ENCODE measurements around the gene LMNTD2. TPM values are rescaled to one million over a fixed set of nuclear protein-coding genes. Genes with fewer than 3 reads are reported as not detected.

LMNTD2 gene
- total RNA-seq, 1 donor from 2014 or later: 0.47 TPM

DNA sequence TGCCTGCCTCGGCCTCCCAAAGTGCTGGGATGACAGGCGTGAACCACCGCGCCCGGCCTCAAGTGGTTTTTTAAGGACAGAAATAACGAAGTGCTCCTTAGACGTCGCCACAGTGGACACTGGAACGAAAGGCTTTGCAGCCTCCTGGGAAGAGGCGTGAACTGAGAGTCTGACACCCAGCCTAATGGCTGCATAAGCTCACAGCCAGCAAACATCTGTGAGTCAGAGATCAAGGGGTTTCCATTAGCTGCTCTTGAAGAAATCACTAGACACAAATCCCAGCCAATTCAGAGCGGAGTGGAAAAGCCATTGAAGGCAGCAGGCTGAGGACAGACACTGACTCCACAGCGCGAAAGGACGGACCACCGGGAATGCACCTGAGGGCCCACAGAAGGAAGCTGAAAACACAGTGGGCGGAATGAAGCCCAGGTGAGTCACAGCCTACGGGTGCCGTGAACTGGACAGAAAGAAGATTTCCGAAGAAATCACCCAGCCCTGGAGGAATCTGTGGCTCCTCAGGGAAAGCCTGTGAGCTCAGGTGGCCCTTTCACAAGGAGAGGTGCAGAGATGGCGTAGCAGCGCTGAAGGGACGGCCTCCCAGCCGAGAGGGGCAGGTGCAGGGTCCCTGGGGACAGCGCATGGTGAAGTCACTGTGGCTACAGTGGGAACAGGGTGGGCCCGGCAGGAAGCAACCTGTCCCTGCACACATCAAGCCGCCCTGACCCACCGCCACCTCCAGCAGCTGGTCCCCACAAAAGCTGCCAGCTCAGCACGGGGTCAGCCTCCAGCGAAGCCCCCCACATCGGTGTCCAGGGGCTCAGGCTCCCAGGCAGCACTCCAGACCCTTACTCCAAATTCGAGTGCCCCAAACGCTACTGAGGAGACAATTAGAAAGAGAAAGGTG lies 11.6 kb downstream of the LMNTD2 start:
- H3K36me3 Mint-ChIP-seq (ENCODE audit: low read depth): no peaks in the 10 kb centered on the region
- no peaks in the 10 kb centered on the region for H3K27me3 Mint-ChIP-seq
- no peaks in the 10 kb centered on the region for H3K9me3 Mint-ChIP-seq

DNA sequence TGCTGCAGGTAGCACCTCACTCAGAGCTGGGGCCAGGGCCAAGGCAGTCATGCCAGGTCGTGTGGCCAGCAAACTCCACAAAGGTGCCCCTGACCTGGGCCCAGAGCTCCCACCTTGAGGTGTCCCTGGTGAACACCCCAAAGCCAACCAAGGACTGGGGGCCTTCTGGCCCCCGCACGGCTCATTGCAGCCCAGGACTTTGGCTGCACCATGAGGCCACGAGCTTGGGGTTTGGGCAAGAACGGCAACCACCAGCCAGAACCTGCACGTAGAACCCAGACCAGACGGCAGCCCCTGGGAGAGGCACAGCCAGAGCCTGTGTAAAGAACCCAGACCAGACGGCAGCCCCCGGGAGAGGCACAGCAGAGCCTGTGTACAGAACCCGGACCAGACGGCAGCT lies 15.4 kb downstream of the LMNTD2 start:
- Mint-ChIP-seq H3K27me3 (no peaks in the 10 kb centered on the region), H3K27ac (no peak overlapping the region), H3K36me3 (ENCODE audit: low read depth) (no peaks in the 10 kb centered on the region), H3K4me1 (peaks cover 2% of the 10 kb centered on the region), H3K9me3 (no peaks in the 10 kb centered on the region), H3K4me3 (no peak overlapping the region)
- intact Hi-C loops (cut with micrococcal nuclease): no loop called here
- DNase-seq: no peak

More for the DNA sequence above, 11.6 kb downstream of the LMNTD2 start:
- Mint-ChIP-seq H3K4me1 (no peaks in the 10 kb centered on the region), H3K4me3 (no peak overlapping the region), H3K27ac (no peak overlapping the region)
- intact Hi-C loops (cut with micrococcal nuclease): no loop called here
- DNase-seq: no peak

DNA sequence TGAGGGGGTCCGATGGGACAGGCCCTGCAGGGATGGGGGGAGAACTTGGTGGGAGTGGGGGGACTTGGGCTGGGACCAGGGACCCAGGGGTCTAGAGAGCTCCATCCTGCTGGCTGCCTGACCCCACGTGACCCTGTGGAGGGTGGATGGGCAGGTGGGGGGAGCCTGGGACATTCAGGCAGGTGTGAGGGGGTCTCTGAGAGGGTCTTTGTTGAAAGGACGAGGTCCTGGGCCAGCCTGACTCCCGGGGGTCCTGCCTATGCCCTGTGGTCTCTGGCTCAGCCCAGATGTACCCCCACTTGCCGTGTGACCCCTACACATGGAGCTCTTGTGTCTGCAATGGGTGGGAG lies 15.7 kb downstream of the LMNTD2 start:
- Mint-ChIP-seq H3K27me3 (no peaks in the 10 kb centered on the region), H3K27ac (no peak overlapping the region), H3K4me1 (peaks cover 2% of the 10 kb centered on the region), H3K36me3 (ENCODE audit: low read depth) (no peaks in the 10 kb centered on the region), H3K9me3 (no peaks in the 10 kb centered on the region), H3K4me3 (no peak overlapping the region)
- no peak for DNase-seq
- intact Hi-C loops (cut with micrococcal nuclease): no loop called here

DNA sequence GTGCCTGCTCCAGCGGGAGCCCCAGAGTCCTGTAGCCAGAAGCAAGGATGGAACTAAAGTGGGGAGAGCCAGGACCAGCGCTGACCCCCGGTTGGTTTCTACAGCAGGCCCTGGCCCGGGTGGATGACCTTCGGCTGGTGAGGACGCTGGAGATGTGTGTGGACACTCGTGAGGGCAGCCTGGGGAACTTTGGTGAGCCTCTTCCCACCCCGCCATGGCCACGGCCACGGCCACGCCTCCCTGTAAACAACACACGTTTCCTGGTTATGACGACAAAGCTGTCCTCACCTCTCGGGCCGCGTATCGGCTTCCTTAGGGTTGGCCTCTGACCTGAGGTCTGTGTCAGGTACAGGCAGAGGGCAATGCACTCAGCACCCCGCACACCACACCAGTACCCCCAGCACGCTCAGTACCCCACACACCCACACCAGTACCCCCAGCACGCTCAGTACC lies 19.1 kb downstream of the LMNTD2 start:
- Mint-ChIP-seq H3K4me3 (no peak overlapping the region), H3K27me3 (no peaks in the 10 kb centered on the region), H3K9me3 (no peaks in the 10 kb centered on the region)

DNA sequence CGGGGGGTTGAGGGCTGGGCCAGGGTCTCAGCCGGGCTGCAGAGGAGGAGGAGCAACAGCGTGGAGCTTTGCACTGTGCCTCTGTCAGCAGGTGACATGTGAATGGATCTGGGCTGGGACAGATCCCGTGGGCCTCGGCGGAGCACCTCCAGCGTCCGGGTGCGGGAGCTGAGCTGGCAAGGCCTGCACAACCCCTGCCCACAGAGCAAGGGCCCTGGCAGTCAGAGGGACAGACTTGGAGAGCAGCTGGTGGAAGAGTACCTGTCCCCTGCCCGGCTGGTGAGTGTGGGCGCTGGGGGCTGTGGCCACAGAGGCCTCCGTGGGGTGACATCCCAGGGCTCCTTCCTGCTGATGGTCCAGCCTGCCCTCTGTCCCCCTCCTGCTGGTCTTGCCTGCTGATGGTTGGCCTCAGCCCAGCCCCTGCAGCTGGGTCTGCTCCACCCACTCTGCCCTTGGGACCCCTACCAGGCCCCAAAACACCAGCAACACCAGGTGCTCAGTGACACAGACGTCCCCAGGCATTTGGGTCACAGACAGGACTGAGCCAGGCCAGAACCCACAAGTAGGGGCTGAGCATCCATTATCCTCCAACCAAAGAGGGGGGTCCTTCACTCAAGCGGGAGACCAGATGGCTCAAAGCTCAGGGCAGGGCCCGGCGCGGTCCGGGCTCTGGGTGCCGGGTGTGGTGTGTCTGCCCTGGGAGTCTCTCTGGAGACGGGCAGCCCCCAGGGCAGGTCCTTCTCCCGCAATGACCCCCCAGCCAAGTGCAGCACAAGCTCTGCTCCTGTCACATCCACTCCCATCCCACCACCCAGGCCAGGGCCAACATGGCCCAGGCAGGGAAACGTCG lies 19.7 kb downstream of the LMNTD2 start:
- Mint-ChIP-seq H3K4me3 (no peak overlapping the region), H3K9me3 (no peaks in the 10 kb centered on the region), H3K4me1 (peaks cover 13% of the 10 kb centered on the region), H3K36me3 (ENCODE audit: low read depth) (peaks cover 2% of the 10 kb centered on the region), H3K27ac (no peak overlapping the region), H3K27me3 (no peaks in the 10 kb centered on the region)
- DNase-seq: peak; percentile 59
- intact Hi-C loops (cut with micrococcal nuclease): no loop called here

More for the DNA sequence above, 19.1 kb downstream of the LMNTD2 start:
- DNase-seq: peak; percentile 57
- intact Hi-C loops (cut with micrococcal nuclease): no loop called here
- Mint-ChIP-seq H3K36me3 (ENCODE audit: low read depth) (no peaks in the 10 kb centered on the region), H3K27ac (no peak overlapping the region), H3K4me1 (peaks cover 8% of the 10 kb centered on the region)

DNA sequence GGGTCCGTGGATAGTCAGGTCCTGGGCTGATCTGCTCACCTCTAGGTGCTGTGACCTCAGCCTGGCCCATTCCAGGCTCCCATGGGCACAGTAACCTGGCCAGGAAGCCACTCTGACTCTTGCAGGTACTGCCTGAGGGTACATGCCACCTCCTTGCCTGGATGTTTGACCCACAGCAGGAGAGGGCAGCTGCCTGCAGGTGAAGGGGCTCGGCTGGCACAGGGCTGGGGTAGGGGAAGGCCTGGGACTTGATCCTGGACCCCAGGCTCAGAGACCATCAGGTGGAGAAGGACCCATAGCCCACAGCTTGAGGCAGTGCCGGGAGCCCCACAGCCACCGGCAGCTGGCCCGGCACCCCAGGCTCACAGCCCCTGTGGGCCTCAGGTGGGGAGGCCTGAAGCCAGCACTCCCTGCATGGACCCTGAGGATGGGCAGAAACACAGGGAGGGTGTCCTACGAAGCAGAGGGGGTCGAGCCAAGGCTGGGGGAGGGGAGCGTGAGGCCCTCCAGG lies 20.5 kb downstream of the LMNTD2 start:
- Mint-ChIP-seq H3K27ac (no peak overlapping the region), H3K4me1 (peaks cover 13% of the 10 kb centered on the region), H3K36me3 (ENCODE audit: low read depth) (peaks cover 2% of the 10 kb centered on the region), H3K27me3 (no peaks in the 10 kb centered on the region), H3K9me3 (no peaks in the 10 kb centered on the region), H3K4me3 (no peak overlapping the region)
- intact Hi-C loops (cut with micrococcal nuclease): loop anchor here (5.0 kb wide), 1 partner anchor 157 kb away; the partner anchor contains the start of genes DEAF1 and TMEM80
- peak; percentile 57 for DNase-seq

DNA sequence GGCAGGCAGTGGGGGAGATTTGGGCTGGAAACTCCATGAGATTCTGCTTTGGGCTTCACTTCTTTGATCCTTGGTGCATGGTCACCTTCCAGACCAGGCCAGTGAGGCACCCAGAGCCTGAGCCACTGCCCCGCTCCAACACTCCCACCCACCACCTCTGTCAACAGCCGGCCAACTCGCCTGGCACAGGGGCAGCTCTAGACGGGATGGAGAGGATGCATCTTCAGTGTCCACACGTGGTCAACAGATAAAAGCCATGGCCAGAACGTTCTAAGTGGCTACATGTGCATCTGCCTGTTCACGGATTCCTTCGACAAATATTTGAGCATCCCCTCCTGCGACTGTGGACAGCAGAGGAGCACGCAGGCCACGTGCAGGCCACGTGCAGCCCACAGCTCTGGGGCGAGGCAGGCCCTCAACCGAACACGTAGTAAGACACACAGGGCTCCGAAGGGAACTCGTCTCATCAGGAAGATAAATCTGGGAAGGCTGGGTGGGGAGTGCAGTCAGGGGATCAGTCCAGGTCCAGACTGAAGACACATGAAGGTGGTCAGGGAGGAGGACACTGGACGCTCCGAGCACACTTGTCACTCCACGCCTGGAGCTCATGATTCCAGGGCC lies 22.0 kb downstream of the LMNTD2 start:
- DNase-seq: peak; percentile 59
- H3K4me3 Mint-ChIP-seq: no peak overlapping the region
- intact Hi-C loops (cut with micrococcal nuclease): loop anchor here (5.0 kb wide), 1 partner anchor 159 kb away; the partner anchor contains the start of genes DEAF1 and TMEM80
- no peaks in the 10 kb centered on the region for H3K9me3 Mint-ChIP-seq
- H3K36me3 Mint-ChIP-seq (ENCODE audit: low read depth): peaks cover 4% of the 10 kb centered on the region
- H3K27ac Mint-ChIP-seq: no peak overlapping the region
- H3K27me3 Mint-ChIP-seq: no peaks in the 10 kb centered on the region
- peaks cover 16% of the 10 kb centered on the region for H3K4me1 Mint-ChIP-seq

DNA sequence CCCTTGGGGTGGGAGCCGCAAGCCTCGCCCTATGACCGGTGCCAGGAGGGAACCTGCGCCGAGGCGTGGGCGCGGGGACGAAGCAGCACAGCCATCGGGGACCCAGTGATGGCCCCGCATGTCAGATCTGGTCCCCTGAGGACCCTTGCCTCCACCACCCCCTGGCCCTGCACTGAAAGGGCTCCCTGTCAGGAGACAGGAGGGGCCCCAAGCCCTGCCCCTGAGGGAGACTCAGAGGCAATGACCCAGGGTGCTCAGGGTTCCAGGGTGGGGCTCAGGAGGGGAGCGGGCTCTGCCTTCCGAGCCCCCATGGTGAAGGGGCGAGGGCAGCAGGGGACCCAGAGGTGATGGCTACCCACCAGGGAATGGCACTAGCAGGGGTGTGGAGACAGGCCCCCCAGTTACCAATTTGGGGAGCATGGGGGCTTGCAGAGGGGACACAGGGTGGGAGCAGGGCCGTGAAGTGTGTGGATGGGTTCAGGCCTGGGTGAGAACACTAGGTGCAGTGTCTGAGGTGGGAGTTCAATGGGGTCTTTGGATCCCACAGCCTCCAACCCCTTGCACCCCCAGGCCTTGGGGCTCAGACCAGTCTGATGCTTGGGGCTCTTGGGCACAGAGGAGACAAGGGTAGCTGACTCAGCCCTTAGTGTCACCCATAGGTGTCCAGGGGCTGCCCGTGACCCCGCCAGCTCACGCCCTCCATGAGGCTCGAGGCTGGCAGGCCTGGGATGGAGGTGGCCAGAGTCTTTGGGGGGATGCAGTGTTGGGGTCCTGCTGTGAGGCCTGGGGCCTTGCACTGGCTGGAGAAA lies 22.7 kb downstream of the LMNTD2 start:
- Mint-ChIP-seq H3K4me3 (peak overlapping the region; percentile 89), H3K36me3 (ENCODE audit: low read depth) (peaks cover 4% of the 10 kb centered on the region), H3K9me3 (no peaks in the 10 kb centered on the region), H3K27me3 (no peaks in the 10 kb centered on the region), H3K27ac (no peak overlapping the region), H3K4me1 (peaks cover 16% of the 10 kb centered on the region)
- intact Hi-C loops (cut with micrococcal nuclease): loop anchor here (1.0 to 5.0 kb wide), 3 partner anchors 17 to 159 kb away; partner anchors contain the start of genes DEAF1, RNH1 and TMEM80
- DNase-seq: no peak

DNA sequence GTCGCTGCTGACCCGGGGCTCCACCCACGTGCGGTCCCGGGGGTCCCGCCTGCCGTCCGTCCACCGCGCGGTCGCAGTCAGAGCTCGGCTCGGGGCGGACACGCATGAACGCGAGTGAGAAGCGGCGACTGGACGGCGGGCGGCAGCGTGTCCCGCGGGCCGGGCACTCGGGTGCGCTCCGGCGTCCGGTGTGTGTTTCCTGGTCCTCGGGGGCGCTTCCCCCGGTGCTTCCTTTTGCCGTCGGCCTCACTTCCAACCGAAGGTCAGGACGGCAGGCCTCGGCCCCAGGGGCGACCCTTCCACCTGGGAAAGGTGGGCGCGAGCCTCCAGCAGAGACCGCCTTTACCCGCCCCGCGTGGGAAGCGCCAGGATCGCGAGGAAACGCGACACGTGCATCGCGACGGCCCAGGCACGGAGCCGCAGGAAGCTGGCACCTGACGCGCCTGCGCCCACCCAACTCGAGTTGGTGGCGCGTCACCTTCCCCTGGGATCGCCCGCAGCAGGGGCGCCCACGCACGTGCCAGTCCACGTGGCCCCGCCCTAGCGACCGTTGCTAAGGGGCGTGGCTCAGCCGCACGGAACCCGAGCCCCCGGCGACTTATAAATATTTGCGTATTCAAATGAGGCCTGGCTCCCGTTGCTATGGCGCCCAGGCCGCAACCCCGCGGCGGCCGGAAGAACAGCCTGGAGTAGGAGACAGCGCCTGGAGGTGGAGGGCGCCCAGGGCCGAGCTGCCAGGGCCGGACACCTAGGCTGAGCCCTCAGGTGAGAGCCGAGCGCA lies 23.5 kb downstream of the LMNTD2 start, which contains the start of gene LRRC56:
Gene LRRC56, plus strand, starts transcription at position 687 of the 781 bp plus-strand sequence. CDS start 3,158 bp downstream, outside the sequence.
- Mint-ChIP-seq H3K9me3 (no peaks in the 10 kb centered on the region), H3K27ac (peak within 1 kb of the TSS; percentile 83), H3K4me3 (peak within 1 kb of the TSS; percentile 89), H3K4me1 (peaks cover 15% of the 10 kb centered on the region), H3K36me3 (ENCODE audit: low read depth) (peaks cover 7% of the 10 kb centered on the region), H3K27me3 (no peaks in the 10 kb centered on the region)
- DNase-seq: peak; percentile 96
- intact Hi-C loops (cut with micrococcal nuclease): loop anchor here (1.0 to 5.0 kb wide), 3 partner anchors 18 to 160 kb away; partner anchors contain the start of genes DEAF1, RNH1 and TMEM80

DNA sequence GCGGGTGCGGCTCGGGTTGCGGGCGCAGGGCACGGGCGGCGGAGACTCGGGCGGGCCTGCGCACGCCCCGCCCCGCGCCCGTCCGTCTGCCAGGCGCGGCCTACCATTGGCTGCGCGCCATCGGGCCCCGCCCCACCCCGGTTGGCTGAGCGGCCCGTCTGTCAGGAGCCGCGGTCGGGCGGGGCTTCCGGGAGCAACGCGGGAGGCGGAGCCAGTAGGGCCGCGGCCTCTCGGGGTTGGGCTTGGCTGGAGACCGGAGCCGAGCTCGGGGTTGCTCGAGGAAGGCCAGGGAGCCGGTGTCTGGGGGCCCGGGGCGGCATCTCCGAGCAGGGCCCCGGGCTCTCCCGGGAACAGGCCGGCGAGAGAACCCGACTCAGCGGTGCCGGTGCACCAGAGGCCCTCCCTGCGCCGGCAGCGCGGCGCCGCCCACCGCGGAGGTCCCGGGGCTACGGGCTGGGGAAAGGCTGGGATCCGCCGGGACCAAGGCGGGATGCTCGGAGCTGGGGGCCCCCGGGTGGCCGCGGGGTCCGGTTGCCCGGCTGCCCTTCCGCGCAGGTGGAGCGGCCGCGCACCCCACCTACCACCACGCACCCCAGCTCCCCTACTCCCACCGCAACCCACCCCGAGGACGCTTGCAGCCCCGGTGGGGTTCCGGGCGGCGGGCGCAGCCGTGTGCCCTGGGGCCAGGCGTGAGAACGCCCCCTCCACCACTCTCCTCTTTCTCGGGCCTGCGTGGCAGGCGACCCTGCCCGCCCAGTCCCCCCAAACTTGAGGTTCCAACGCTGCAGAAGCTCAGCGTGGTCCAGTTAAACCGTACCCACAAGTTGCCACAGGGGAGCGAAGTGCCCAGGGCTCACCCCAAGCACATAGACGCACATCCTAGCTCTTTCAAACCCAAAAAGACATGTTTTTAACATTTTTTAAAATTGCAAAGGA lies 24.8 kb downstream of the LMNTD2 start, which contains the start of gene HRAS:
Gene HRAS, minus strand, starts transcription at position 58 of the 936 bp plus-strand sequence.
- Mint-ChIP-seq H3K27ac (peak within 1 kb of the TSS; percentile 83), H3K36me3 (ENCODE audit: low read depth) (peaks cover 10% of the 10 kb centered on the region), H3K27me3 (no peaks in the 10 kb centered on the region), H3K4me3 (peak within 1 kb of the TSS; percentile 89), H3K9me3 (no peaks in the 10 kb centered on the region), H3K4me1 (peaks cover 15% of the 10 kb centered on the region)
- intact Hi-C loops (cut with micrococcal nuclease): loop anchor here (1.0 to 5.0 kb wide), 3 partner anchors 17 to 162 kb away; partner anchors contain the start of genes DEAF1 and TMEM80
- DNase-seq: peak; percentile 99

DNA sequence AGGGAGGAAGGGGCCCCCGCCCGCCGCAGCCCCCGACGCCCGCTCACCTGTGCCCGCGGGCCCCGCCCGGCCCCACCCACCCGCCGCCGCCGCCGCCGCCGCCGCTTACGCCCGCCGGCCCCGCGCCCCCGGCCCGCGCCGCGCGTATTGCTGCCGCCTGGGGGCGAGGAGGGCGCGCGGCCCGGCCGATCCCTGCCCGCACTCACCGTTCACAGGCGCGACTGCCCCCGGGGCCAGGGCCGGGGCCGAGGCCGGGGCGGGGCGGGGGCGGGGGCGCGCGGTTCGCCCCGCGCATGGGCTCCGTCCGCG lies 25.4 kb downstream of the LMNTD2 start:
- H3K36me3 Mint-ChIP-seq (ENCODE audit: low read depth): peaks cover 10% of the 10 kb centered on the region
- no peak for DNase-seq
- no peaks in the 10 kb centered on the region for H3K27me3 Mint-ChIP-seq
- peaks cover 15% of the 10 kb centered on the region for H3K4me1 Mint-ChIP-seq
- no peak overlapping the region for H3K27ac Mint-ChIP-seq
- intact Hi-C loops (cut with micrococcal nuclease): loop anchor here (1.0 to 5.0 kb wide), 2 partner anchors 17 to 162 kb away; partner anchors contain the start of genes DEAF1 and TMEM80
- H3K4me3 Mint-ChIP-seq: no peak overlapping the region
- H3K9me3 Mint-ChIP-seq: no peaks in the 10 kb centered on the region

Data from activated CD4-positive, alpha-beta T cell treated with anti-CD3 and anti-CD28 coated beads, Interleukin-2, amount 10 ng/mL, durations not matched to agents 24 days and 14 days (primary cell).